Measurements from ENCODE around the gene MYH9.
"Not testable (repeated sequence)": the region's sequence is repeated elsewhere in the genome, so short reads cannot be mapped to it uniquely, and the experiment has no call there.

Gene MYH9

DNA sequence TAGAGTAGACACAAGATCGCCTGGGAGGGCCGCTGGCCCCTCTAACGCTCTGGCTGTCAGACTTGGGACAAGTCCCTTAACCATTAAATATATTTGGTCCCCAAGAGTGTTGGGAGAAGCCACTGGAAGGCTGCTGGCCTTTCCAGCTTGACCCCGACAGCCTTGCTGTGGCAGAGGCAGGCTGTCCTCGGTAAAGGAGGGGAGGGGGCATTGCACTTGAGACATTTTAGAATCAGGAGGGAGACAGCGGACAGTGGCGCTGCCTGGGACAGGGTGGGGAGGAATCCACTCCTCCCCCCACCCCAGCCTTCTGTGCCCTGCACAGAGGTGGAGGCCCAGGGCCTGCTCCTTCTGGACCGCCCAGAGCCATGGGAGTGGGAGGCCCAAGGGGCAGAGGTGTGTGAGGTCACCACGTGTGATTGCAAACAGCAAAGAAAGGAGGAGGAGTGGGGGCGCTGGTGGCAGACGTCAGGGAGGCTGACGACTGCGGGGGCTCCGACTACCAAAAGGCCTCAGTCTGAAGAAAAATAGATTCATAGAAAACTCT is 105.9 kb downstream of the MYH9 start:
- no peak overlapping the region for H3K4me3 ChIP-seq (ENCODE audit: low read depth, low read length)
- CTCF ChIA-PET, result interaction anchor here (1.1 to 16.0 kb wide), 3 partner anchors 20 to 137 kb away, joined by 3 to 202 read pairs (median 5); no protein-coding TSS in a partner anchor
- POLR2A ChIA-PET, result no interaction called here
- no peak for DNase-seq (ENCODE audit: low read depth, low spot score)
- TF ChIP-seq, protein P1, sequence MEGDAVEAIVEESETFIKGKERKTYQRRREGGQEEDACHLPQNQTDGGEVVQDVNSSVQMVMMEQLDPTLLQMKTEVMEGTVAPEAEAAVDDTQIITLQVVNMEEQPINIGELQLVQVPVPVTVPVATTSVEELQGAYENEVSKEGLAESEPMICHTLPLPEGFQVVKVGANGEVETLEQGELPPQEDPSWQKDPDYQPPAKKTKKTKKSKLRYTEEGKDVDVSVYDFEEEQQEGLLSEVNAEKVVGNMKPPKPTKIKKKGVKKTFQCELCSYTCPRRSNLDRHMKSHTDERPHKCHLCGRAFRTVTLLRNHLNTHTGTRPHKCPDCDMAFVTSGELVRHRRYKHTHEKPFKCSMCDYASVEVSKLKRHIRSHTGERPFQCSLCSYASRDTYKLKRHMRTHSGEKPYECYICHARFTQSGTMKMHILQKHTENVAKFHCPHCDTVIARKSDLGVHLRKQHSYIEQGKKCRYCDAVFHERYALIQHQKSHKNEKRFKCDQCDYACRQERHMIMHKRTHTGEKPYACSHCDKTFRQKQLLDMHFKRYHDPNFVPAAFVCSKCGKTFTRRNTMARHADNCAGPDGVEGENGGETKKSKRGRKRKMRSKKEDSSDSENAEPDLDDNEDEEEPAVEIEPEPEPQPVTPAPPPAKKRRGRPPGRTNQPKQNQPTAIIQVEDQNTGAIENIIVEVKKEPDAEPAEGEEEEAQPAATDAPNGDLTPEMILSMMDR (IDR thresholded peaks at IDR 0.05; ENCODE audit: insufficient read depth, low read length, missing control alignments), result no peak

DNA sequence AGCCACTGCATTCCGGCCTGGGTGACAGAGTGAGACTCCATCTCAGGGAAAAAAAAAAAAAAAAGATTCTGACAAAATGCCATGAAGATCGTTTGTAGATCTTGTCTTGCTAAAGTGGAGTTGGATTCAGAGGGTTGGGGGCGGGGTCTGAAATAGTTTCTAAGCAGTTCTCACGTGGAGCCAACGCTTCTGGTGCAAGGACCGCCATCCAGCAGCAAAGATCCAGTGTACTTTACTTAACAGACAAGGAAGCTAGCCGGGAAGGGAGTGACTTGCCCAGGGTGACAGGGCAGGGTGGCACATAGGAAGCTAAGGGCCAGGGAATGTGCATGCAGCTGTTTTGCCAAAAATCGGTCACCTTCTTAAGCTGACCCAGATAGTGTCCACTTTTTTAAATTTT is 107.4 kb downstream of the MYH9 start:
- no peak overlapping the region for H3K4me3 ChIP-seq (ENCODE audit: low read depth, low read length)
- DNase-seq (ENCODE audit: low read depth, low spot score), result no peak
- ChIA-PET POLR2A (no interaction called here), CTCF (interaction anchor here (1.0 to 16.0 kb wide), 2 partner anchors 21 to 41 kb away, joined by 3 to 202 read pairs; no protein-coding TSS in a partner anchor)
- TF ChIP-seq, protein P1 (IDR thresholded peaks at IDR 0.05; ENCODE audit: insufficient read depth, low read length, missing control alignments), result no peak

DNA sequence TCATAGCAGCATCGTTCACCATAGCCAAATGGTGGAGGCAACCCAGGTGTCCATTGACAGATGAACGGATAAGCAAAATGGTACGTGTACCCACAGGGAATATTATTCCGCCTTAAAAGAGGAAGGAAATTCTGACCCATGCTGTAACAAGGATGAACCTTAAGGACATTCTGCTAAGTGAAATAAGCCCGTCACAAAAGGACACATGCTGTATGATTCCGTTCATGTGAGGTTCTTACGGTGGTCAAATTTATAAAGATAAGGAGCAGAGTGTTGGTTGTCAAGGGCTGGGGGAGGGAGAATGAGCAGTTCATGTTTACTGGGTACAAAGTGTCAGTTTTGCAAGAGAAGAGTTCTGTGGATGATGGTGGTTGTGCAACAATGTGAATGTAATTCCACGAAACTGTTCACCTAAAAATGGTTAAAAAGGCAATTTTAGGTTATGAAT is 108.5 kb downstream of the MYH9 start:
- DNase-seq (ENCODE audit: low read depth, low spot score), result no peak
- no peak overlapping the region for H3K4me3 ChIP-seq (ENCODE audit: low read depth, low read length)
- ChIA-PET CTCF (interaction anchor here (1.2 to 16.0 kb wide), 5 partner anchors 8 to 84 kb away, joined by 4 to 202 read pairs (median 24); no protein-coding TSS in a partner anchor), POLR2A (no interaction called here)
- TF ChIP-seq, protein P1 (IDR thresholded peaks at IDR 0.05; ENCODE audit: insufficient read depth, low read length, missing control alignments), result no peak

DNA sequence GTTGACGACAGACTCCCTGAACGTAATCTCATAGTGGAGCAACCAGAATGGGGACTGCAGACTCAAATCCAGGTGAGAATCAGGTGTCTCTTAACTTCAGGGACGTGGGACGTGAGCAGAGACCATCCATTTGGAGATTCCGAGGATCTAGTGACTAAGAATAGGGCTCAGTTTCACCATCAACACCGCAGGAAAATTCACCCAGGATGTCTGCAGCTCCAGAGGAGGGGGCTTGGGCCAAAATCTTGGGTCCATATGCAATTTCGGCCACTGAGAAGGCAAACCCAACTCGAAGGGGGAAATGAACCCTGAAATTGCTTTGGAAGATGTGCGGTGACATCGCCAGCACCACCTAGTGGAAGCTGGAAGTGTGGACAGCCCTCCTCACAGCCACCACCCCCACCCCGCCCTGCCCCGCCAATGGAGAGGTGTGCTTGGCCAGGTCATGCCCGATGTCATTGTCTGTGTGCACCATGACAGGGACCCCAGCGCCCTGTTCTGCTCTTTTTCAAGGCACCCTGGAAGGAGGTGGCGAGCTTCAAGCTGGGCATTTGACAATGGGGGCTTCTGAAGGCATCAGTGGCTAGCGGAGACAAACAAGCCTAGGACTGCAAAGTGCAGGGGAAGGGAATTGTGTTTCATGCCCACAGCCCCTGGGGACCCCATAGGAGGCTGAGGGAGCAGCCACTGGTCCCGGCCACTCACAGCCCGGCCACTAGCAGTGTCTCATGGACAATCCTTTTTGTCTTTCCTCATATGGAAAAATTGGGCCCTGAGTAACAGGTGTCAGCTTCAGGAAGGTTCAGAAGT is 110.1 kb downstream of the MYH9 start:
- CTCF ChIA-PET, result interaction anchor here (0.7 to 16.0 kb wide), 13 partner anchors 9 to 193 kb away, joined by 3 to 202 read pairs (median 4); no protein-coding TSS in a partner anchor
- POLR2A ChIA-PET, result interaction anchor here (0.7 to 1.5 kb wide), 2 partner anchors 20 to 98 kb away, joined by 3 to 4 read pairs; no protein-coding TSS in a partner anchor
- H3K4me3 ChIP-seq (ENCODE audit: low read depth, low read length), result no peak overlapping the region
- DNase-seq (ENCODE audit: low read depth, low spot score), result no peak
- TF ChIP-seq, protein P1 (IDR thresholded peaks at IDR 0.05; ENCODE audit: insufficient read depth, low read length, missing control alignments), result peak; percentile 75

DNA sequence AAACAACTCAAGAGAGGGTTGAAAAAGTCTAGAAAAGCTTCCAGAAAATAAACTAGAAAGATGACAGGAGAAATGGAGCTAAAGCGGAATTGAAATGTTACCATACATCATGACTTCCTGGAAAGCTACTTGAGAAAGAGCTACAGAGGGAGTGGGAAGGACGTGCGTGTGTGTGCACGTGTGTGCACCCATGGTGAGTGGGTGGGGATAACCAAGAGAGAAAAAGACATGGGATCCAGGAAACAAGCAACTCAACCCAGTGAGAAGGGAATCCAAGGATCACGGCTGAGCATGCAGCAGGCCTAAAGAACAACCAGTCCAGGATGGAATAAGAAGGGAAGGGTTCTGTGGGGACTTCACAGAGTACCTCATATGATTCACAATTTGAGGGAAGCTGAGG is 113.2 kb downstream of the MYH9 start:
- no peak overlapping the region for H3K4me3 ChIP-seq (ENCODE audit: low read depth, low read length)
- CTCF ChIA-PET, result interaction anchor here (1.0 to 16.0 kb wide), 7 partner anchors 12 to 212 kb away, joined by 3 to 202 read pairs (median 3); no protein-coding TSS in a partner anchor
- DNase-seq (ENCODE audit: low read depth, low spot score), result no peak
- POLR2A ChIA-PET, result no interaction called here
- TF ChIP-seq, protein P1 (IDR thresholded peaks at IDR 0.05; ENCODE audit: insufficient read depth, low read length, missing control alignments), result no peak

DNA sequence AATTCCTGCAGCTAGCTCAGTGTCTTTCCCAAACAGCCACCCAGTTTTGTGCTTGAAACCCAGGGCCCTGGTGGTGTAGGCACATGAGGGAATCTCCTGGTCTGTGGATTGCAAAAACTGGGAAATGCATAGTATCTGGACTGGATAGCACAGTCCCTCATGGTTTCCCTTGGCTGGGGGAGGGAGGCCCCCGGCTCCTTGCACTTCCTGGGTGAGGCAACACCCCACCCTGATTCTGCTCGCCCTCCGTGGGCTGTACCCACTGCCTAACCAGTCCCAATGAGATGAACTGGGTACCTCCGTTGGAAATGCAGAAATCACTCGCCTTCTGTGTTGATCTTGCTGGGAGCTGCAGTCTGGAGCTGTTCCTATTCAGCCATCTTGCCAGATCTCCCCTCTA is 115.8 kb downstream of the MYH9 start:
- CTCF ChIA-PET, result interaction anchor here (0.9 to 2.7 kb wide), 2 partner anchors 32 to 76 kb away, joined by 3 to 9 read pairs; partner anchors contain the start of gene APOL2
- POLR2A ChIA-PET; DNase-seq (ENCODE audit: low read depth, low spot score); H3K4me3 ChIP-seq (ENCODE audit: low read depth, low read length): not testable (repeated sequence)

DNA sequence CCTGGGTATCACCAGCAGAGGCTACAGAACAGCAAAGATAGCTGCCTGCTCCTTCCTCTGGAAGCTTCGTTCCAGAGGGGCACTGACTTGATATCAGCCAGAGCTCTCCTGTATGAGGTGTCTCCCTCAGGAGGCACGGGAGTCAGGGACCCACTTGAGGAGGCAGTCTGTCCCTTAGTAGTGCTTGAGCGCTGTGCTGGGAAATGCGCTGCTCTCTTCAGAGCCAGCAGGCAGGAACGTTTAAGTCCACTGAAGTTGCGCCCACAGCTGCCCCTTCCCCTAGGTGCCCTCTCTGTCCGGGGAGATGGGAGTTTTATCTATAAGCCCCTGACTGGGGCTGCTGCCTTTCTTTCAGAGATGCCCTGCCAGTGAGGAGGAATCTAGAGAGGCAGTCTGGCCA is 116.5 kb downstream of the MYH9 start:
- POLR2A ChIA-PET; H3K4me3 ChIP-seq (ENCODE audit: low read depth, low read length); DNase-seq (ENCODE audit: low read depth, low spot score): not testable (repeated sequence)
- CTCF ChIA-PET, result interaction anchor here (2.7 kb wide), 1 partner anchor 32 kb away, joined by 9 read pairs; the partner anchor contains the start of gene APOL2

All from AG04449 (cell line).